Thyroid gland (tissue), 4 donors: ENCODE measurements around the gene ZBTB33.

Experiments
- POLR2A ChIP-seq, 2 donors: fragments of 450-650 bp; IDR thresholded peaks; one replicate each; pipeline ENCODE4 v1.6.1; 2017; ENCODE audit warnings: antibody characterized with exemption in 2 of 2, mild to moderate bottlenecking in 2 of 2, moderate library complexity in 1 of 2
- TF ChIP-seq, protein P1 (sequence below), 6 experiments: fragments of 200-600 bp in 3 of 6; fragments of 450-650 bp in 3 of 6; sonication (generic) in 3 of 6; IDR thresholded peaks; one replicate each; pipeline ENCODE4 v1.5.1; 2016 to 2019; ENCODE audit warnings: antibody characterized with exemption in 6 of 6, mild to moderate bottlenecking in 2 of 6, inconsistent platforms in 1 of 6, moderate library complexity in 1 of 6

DNA sequence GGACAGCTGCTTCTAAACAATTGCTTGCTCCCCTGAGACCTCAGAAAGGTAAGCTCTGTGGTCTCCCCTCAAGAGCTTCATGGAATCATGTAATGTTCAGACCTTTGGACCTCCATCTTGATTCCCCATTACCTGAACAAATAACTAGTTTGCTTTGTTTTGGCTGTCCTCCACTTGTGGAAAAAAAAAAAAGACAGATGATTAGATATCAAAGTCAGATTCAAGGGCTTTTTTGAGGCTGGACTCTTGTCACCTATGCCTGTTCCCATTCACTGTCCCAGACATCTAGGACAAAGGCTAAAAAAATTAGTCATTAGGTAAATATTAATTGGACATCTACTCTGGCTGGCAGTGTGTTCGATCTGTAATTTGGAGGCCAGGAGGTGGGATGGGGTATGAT, 47.3 kb downstream of the ZBTB33 start:
- TF ChIP-seq, protein P1, sequence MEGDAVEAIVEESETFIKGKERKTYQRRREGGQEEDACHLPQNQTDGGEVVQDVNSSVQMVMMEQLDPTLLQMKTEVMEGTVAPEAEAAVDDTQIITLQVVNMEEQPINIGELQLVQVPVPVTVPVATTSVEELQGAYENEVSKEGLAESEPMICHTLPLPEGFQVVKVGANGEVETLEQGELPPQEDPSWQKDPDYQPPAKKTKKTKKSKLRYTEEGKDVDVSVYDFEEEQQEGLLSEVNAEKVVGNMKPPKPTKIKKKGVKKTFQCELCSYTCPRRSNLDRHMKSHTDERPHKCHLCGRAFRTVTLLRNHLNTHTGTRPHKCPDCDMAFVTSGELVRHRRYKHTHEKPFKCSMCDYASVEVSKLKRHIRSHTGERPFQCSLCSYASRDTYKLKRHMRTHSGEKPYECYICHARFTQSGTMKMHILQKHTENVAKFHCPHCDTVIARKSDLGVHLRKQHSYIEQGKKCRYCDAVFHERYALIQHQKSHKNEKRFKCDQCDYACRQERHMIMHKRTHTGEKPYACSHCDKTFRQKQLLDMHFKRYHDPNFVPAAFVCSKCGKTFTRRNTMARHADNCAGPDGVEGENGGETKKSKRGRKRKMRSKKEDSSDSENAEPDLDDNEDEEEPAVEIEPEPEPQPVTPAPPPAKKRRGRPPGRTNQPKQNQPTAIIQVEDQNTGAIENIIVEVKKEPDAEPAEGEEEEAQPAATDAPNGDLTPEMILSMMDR (IDR thresholded peaks at IDR 0.05): no peak
- no peak for TF ChIP-seq POLR2A (IDR thresholded peaks at IDR 0.05)
